GM23338 (cell line): ENCODE data around the gene RPH3AL. TPM values are rescaled to one million over a fixed set of nuclear protein-coding genes. Genes with fewer than 3 reads are reported as not detected.

Experiments
- ATAC-seq: fragments of 200-7000 bp; cut with Tn5 transposase; 3 replicates; pipeline ENCODE4 v1.9.1; 2020
- DNase-seq: peaks from one replicate; pipeline ENCODE4 v3.0.0-alpha.2; 2015; ENCODE audit warnings: low spot score
- H2AFZ ChIP-seq: fragments of 200-600 bp; sonication (generic); 2 replicates; pipeline ENCODE4 v1.8.0; 2016; ENCODE audit warnings: antibody characterized with exemption, mild to moderate bottlenecking, moderate library complexity
- H3F3A ChIP-seq: fragments of 200-600 bp; sonication (generic); replicated peaks from 2 replicates; pipeline ENCODE4 v1.8.0; 2017; ENCODE audit warnings: antibody characterized with exemption, mixed run types, low read depth
- H3K27ac ChIP-seq: fragments of 200-600 bp; sonication (generic); 2 replicates; pipeline ENCODE4 v1.6.1; 2016; ENCODE audit warnings: low read depth
- H3K27me3 ChIP-seq: fragments of 200-600 bp; sonication (generic); 2 replicates; pipeline ENCODE4 v1.8.0; 2016; ENCODE audit warnings: mild to moderate bottlenecking, mixed run types, moderate library complexity; ENCODE audit not compliant: insufficient read depth
- H3K36me3 ChIP-seq: fragments of 200-600 bp; sonication (generic); 2 replicates; pipeline ENCODE4 v1.8.0; 2016; ENCODE audit warnings: mild to moderate bottlenecking; ENCODE audit not compliant: insufficient read depth
- H3K4me1 ChIP-seq: fragments of 200-600 bp; sonication (generic); 2 replicates; pipeline ENCODE4 v1.8.0; 2016; ENCODE audit warnings: mild to moderate bottlenecking, moderate library complexity; ENCODE audit not compliant: insufficient read depth
- H3K4me2 ChIP-seq: fragments of 200-600 bp; sonication (generic); 2 replicates; pipeline ENCODE4 v1.7.1; 2017; ENCODE audit warnings: mixed run types
- H3K4me3 ChIP-seq: fragments of 200-600 bp; sonication (generic); 2 replicates; pipeline ENCODE4 v1.6.1; 2016; ENCODE audit warnings: mixed run types
- H3K79me2 ChIP-seq: fragments of 200-600 bp; sonication (generic); replicated peaks from 2 replicates; pipeline ENCODE4 v1.8.0; 2017; ENCODE audit warnings: mild to moderate bottlenecking; ENCODE audit not compliant: insufficient read depth
- H3K9me2 ChIP-seq: fragments of 200-600 bp; sonication (generic); 2 replicates; pipeline ENCODE4 v1.8.0; 2017; ENCODE audit not compliant: insufficient read depth
- H4K20me1 ChIP-seq: fragments of 200-600 bp; sonication (generic); replicated peaks from 2 replicates; pipeline ENCODE4 v1.8.0; 2017; ENCODE audit warnings: mild to moderate bottlenecking; ENCODE audit not compliant: insufficient read depth
- H3K27ac Mint-ChIP-seq: 2 replicates; pipeline ENCODE4 v1.8.0; 2020; ENCODE audit warnings: inconsistent platforms, mild to moderate bottlenecking, moderate library complexity, mixed read lengths
- H3K27me3 Mint-ChIP-seq: 3 replicates; pipeline ENCODE4 v1.8.0; 2022; ENCODE audit warnings: low read depth, mild to moderate bottlenecking, moderate library complexity, mixed read lengths, inconsistent platforms; ENCODE audit not compliant: insufficient read depth, poor library complexity
- H3K36me3 Mint-ChIP-seq: 3 replicates; pipeline ENCODE4 v1.8.0; 2021; ENCODE audit warnings: low read depth, mild to moderate bottlenecking, inconsistent platforms, moderate library complexity, mixed read lengths
- H3K4me1 Mint-ChIP-seq: 3 replicates; pipeline ENCODE4 v1.8.0; 2020; ENCODE audit warnings: mild to moderate bottlenecking, inconsistent platforms, mixed read lengths
- H3K4me3 Mint-ChIP-seq: 3 replicates; pipeline ENCODE4 v1.8.0; 2021; ENCODE audit warnings: moderate library complexity, mild to moderate bottlenecking, inconsistent platforms, mixed read lengths
- H3K9me3 Mint-ChIP-seq: 3 replicates; pipeline ENCODE4 v1.8.0; 2020; ENCODE audit warnings: moderate library complexity, mild to moderate bottlenecking, inconsistent platforms, mixed read lengths
- CREB1 ChIP-seq: fragments of 250-450 bp; sonication (Bioruptor Pico); IDR thresholded peaks from 2 replicates; pipeline ENCODE4 v1.5.0; 2020; ENCODE audit warnings: low read depth, mild to moderate bottlenecking, moderate library complexity
- EZH2 ChIP-seq: fragments of 200-600 bp; sonication (generic); IDR thresholded peaks from one replicate; pipeline ENCODE4 v1.8.0; 2017; ENCODE audit warnings: antibody characterized with exemption, mild to moderate bottlenecking, low read depth; ENCODE audit not compliant: unreplicated experiment
- EZH2phosphoT487 ChIP-seq: fragments of 200-600 bp; sonication (generic); IDR thresholded peaks from one replicate; pipeline ENCODE4 v1.8.1; 2018; ENCODE audit warnings: antibody characterized with exemption; ENCODE audit not compliant: unreplicated experiment
- polyA plus RNA-seq: library from polyadenylated mRNA; unstranded; fragments of >200 nt; fragmentation: Nextera tagmentation; extraction: Ambion mirVana; gene quantifications from 2 replicates; pipeline ENCODE4 v1.2.1, GENCODE V29; 2016
- total RNA-seq: library from RNA; depleted of rRNA; stranded (reverse); fragments of >200 nt; shearing (Covaris generic); gene quantifications from 2 replicates; pipeline ENCODE4 v1.2.3, GENCODE V29; 2014
- TF ChIP-seq, protein P1 (sequence below): fragments of 250-450 bp; sonication (Bioruptor Pico); IDR thresholded peaks from 2 replicates; pipeline ENCODE4 v1.5.0; 2020; ENCODE audit warnings: mild to moderate bottlenecking, moderate library complexity
- TF ChIP-seq, protein P2 (sequence below): IDR thresholded peaks from one replicate; pipeline ENCODE4 v1.6.1; 2018; ENCODE audit warnings: antibody characterized with exemption; ENCODE audit not compliant: unreplicated experiment

Gene RPH3AL
- total and polyA plus RNA-seq, 2 experiments from 2014 or later = 2.7 to 6.3 TPM

DNA sequence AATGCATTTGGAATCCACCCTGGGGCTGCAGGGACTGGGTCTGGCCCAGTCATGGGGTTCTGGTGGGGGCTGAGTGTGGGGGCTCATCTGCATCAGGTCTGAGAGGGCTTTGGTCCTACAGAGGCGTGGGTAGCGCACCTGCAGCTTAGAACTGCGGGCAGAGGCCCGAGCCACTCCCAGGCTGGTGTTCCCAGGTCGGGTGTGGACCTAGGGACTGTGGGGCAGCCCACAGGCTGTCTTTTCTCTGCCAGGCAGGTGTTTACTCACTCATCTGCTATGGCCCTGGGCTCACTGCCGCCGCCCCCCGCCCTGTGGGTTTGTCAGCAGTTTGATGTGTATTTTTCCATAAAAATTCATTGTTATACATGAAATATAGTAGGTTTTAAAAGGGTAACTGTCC lies 144.2 kb downstream of the RPH3AL start (continued):
- TF ChIP-seq, protein P1, sequence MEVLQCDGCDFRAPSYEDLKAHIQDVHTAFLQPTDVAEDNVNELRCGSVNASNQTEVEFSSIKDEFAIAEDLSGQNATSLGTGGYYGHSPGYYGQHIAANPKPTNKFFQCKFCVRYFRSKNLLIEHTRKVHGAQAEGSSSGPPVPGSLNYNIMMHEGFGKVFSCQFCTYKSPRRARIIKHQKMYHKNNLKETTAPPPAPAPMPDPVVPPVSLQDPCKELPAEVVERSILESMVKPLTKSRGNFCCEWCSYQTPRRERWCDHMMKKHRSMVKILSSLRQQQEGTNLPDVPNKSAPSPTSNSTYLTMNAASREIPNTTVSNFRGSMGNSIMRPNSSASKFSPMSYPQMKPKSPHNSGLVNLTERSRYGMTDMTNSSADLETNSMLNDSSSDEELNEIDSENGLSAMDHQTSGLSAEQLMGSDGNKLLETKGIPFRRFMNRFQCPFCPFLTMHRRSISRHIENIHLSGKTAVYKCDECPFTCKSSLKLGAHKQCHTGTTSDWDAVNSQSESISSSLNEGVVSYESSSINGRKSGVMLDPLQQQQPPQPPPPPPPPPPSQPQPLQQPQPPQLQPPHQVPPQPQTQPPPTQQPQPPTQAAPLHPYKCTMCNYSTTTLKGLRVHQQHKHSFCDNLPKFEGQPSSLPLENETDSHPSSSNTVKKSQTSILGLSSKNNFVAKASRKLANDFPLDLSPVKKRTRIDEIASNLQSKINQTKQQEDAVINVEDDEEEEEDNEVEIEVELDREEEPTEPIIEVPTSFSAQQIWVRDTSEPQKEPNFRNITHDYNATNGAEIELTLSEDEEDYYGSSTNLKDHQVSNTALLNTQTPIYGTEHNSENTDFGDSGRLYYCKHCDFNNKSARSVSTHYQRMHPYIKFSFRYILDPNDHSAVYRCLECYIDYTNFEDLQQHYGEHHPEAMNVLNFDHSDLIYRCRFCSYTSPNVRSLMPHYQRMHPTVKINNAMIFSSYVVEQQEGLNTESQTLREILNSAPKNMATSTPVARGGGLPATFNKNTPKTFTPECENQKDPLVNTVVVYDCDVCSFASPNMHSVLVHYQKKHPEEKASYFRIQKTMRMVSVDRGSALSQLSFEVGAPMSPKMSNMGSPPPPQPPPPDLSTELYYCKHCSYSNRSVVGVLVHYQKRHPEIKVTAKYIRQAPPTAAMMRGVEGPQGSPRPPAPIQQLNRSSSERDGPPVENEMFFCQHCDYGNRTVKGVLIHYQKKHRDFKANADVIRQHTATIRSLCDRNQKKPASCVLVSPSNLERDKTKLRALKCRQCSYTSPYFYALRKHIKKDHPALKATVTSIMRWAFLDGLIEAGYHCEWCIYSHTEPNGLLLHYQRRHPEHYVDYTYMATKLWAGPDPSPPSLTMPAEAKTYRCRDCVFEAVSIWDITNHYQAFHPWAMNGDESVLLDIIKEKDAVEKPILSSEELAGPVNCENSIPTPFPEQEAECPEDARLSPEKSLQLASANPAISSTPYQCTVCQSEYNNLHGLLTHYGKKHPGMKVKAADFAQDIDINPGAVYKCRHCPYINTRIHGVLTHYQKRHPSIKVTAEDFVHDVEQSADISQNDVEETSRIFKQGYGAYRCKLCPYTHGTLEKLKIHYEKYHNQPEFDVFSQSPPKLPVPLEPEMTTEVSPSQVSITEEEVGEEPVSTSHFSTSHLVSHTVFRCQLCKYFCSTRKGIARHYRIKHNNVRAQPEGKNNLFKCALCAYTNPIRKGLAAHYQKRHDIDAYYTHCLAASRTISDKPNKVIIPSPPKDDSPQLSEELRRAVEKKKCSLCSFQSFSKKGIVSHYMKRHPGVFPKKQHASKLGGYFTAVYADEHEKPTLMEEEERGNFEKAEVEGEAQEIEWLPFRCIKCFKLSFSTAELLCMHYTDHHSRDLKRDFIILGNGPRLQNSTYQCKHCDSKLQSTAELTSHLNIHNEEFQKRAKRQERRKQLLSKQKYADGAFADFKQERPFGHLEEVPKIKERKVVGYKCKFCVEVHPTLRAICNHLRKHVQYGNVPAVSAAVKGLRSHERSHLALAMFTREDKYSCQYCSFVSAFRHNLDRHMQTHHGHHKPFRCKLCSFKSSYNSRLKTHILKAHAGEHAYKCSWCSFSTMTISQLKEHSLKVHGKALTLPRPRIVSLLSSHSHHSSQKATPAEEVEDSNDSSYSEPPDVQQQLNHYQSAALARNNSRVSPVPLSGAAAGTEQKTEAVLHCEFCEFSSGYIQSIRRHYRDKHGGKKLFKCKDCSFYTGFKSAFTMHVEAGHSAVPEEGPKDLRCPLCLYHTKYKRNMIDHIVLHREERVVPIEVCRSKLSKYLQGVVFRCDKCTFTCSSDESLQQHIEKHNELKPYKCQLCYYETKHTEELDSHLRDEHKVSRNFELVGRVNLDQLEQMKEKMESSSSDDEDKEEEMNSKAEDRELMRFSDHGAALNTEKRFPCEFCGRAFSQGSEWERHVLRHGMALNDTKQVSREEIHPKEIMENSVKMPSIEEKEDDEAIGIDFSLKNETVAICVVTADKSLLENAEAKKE (CRISPR knock-in tag) = no peak
- no peak for TF ChIP-seq CREB1 (CRISPR knock-in tag)

DNA sequence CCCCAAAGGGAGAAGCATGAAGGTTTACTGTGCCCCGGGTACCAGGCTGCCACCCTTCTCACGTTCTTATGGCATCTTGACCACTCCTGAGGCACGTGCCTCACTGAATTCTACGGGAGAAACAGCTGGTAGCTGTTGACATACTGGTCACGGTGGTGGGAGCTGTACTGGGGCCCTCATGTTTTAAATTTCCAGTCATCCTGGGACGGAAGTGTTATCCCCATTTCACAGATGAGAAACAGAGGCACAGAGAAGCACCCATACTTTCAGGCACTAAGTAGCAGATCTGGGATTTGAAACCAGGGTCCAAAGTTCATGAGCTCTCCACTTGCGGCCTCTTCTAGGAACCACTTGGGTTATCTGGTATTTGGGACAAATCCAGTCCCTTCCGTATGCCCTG lies 144.8 kb downstream of the RPH3AL start:
- DNase-seq = no peak
- Histone ChIP-seq H3K9me2 (no peaks in the 10 kb centered on the region), H2AFZ (no peak overlapping the region), H3K4me2 (no peak overlapping the region), H3K27me3 (no peaks in the 10 kb centered on the region), H3K27ac (no peak overlapping the region), H4K20me1 (no peaks in the 10 kb centered on the region), H3K79me2 (no peaks in the 10 kb centered on the region), H3K36me3 (no peaks in the 10 kb centered on the region), H3K4me3 (no peak overlapping the region; the same call in 1 of the 2 replicates), H3F3A (no peaks in the 10 kb centered on the region), H3K4me1 (no peaks in the 10 kb centered on the region)
- H3K4me3 Mint-ChIP-seq = no peak overlapping the region
- TF ChIP-seq EZH2phosphoT487 (no peak), EZH2 (no peak)
- TF ChIP-seq, protein P2, sequence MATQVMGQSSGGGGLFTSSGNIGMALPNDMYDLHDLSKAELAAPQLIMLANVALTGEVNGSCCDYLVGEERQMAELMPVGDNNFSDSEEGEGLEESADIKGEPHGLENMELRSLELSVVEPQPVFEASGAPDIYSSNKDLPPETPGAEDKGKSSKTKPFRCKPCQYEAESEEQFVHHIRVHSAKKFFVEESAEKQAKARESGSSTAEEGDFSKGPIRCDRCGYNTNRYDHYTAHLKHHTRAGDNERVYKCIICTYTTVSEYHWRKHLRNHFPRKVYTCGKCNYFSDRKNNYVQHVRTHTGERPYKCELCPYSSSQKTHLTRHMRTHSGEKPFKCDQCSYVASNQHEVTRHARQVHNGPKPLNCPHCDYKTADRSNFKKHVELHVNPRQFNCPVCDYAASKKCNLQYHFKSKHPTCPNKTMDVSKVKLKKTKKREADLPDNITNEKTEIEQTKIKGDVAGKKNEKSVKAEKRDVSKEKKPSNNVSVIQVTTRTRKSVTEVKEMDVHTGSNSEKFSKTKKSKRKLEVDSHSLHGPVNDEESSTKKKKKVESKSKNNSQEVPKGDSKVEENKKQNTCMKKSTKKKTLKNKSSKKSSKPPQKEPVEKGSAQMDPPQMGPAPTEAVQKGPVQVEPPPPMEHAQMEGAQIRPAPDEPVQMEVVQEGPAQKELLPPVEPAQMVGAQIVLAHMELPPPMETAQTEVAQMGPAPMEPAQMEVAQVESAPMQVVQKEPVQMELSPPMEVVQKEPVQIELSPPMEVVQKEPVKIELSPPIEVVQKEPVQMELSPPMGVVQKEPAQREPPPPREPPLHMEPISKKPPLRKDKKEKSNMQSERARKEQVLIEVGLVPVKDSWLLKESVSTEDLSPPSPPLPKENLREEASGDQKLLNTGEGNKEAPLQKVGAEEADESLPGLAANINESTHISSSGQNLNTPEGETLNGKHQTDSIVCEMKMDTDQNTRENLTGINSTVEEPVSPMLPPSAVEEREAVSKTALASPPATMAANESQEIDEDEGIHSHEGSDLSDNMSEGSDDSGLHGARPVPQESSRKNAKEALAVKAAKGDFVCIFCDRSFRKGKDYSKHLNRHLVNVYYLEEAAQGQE = no peak
- peaks cover 17% of the 10 kb centered on the region for H3K9me3 Mint-ChIP-seq
- ATAC-seq = no peak
- H3K4me1 Mint-ChIP-seq = peaks cover 4% of the 10 kb centered on the region; the same call in 2 of the 3 replicates
- peaks cover 34% of the 10 kb centered on the region for H3K36me3 Mint-ChIP-seq
- H3K27ac Mint-ChIP-seq = no peak overlapping the region
- peaks cover 2% of the 10 kb centered on the region for H3K27me3 Mint-ChIP-seq
